Measurements from ENCODE around the gene TOMM70. TPM values are rescaled to one million over a fixed set of nuclear protein-coding genes. Genes with fewer than 3 reads are reported as not detected.

Gene TOMM70
- total RNA-seq, 1 donor from 2014 or later: 36.3 TPM

- H3K4me1 Mint-ChIP-seq (ENCODE audit: unreplicated experiment): peaks cover 19% of the 10 kb centered on the region
- peak within 1 kb of the TSS; percentile 94 for H3K27ac Mint-ChIP-seq (ENCODE audit: unreplicated experiment)
Observed at GRCh38 chr3:100334488-100335351, 66.2 kb downstream of the TOMM70 start, which contains the start of gene NIT2. Gene NIT2, plus strand, starts transcription at chr3:100334757. Its CDS starts 35 bp downstream, at chr3:100334792.

DNA sequence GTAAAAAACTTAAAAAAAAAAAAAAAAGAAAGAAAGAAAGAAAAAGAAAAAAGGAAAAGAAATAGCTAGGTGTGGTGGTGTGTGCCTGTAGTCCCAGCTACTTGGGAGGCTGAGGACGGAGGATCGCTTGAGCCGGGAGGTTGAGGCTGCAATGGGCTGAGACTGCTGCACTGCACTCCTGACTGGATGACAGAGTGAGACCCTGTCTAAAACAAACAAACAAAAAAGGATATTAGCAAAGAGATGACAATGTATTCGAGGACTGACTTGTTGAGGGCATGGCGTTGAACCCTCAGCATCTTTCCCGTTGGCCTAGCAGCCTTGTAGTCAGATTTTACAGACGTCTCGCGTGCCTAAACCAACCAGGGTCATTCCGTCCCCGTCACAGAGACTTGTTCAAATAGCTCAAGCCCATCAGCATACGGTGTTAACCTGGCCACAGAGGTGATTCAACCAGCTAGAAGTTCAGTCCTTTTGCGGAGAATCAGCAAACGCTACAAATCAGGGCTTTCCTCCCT, 66.9 kb downstream of the TOMM70 start:
- H3K4me3 Mint-ChIP-seq (ENCODE audit: unreplicated experiment): peak overlapping the region; percentile 79
- H3K27me3 Mint-ChIP-seq (ENCODE audit: unreplicated experiment): no peaks in the 10 kb centered on the region
- TF ChIP-seq, protein P1, sequence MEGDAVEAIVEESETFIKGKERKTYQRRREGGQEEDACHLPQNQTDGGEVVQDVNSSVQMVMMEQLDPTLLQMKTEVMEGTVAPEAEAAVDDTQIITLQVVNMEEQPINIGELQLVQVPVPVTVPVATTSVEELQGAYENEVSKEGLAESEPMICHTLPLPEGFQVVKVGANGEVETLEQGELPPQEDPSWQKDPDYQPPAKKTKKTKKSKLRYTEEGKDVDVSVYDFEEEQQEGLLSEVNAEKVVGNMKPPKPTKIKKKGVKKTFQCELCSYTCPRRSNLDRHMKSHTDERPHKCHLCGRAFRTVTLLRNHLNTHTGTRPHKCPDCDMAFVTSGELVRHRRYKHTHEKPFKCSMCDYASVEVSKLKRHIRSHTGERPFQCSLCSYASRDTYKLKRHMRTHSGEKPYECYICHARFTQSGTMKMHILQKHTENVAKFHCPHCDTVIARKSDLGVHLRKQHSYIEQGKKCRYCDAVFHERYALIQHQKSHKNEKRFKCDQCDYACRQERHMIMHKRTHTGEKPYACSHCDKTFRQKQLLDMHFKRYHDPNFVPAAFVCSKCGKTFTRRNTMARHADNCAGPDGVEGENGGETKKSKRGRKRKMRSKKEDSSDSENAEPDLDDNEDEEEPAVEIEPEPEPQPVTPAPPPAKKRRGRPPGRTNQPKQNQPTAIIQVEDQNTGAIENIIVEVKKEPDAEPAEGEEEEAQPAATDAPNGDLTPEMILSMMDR (IDR thresholded peaks at IDR 0.05): no peak
- no peaks in the 10 kb centered on the region for H3K9me3 Mint-ChIP-seq (ENCODE audit: unreplicated experiment)
- peak overlapping the region; percentile 68 for H3K27ac Mint-ChIP-seq (ENCODE audit: unreplicated experiment)
- H3K36me3 Mint-ChIP-seq (ENCODE audit: unreplicated experiment): peaks cover 3% of the 10 kb centered on the region
- H3K4me1 Mint-ChIP-seq (ENCODE audit: unreplicated experiment): peaks cover 19% of the 10 kb centered on the region
- DNase-seq (ENCODE audit: extremely low spot score, unreplicated experiment): no peak

More at GRCh38 chr3:100334488-100335351, 66.2 kb downstream of the TOMM70 start, which contains the start of gene NIT2:
- H3K9me3 Mint-ChIP-seq (ENCODE audit: unreplicated experiment): no peaks in the 10 kb centered on the region
- peak; percentile 92 for DNase-seq (ENCODE audit: extremely low spot score, unreplicated experiment)
- H3K36me3 Mint-ChIP-seq (ENCODE audit: unreplicated experiment): peaks cover 8% of the 10 kb centered on the region
- no peaks in the 10 kb centered on the region for H3K27me3 Mint-ChIP-seq (ENCODE audit: unreplicated experiment)
- TF ChIP-seq, protein P1 (IDR thresholded peaks at IDR 0.05): no peak
- peak within 1 kb of the TSS; percentile 80 for H3K4me3 Mint-ChIP-seq (ENCODE audit: unreplicated experiment)

GRCh38 chr3:100333051-100333450, 67.8 kb downstream of the TOMM70 start:
- no peaks in the 10 kb centered on the region for H3K9me3 Mint-ChIP-seq (ENCODE audit: unreplicated experiment)
- DNase-seq (ENCODE audit: extremely low spot score, unreplicated experiment): no peak
- H3K27ac Mint-ChIP-seq (ENCODE audit: unreplicated experiment): no peak overlapping the region
- peaks cover under 1% of the 10 kb centered on the region for H3K36me3 Mint-ChIP-seq (ENCODE audit: unreplicated experiment)
- TF ChIP-seq, protein P1 (IDR thresholded peaks at IDR 0.05): no peak
- H3K27me3 Mint-ChIP-seq (ENCODE audit: unreplicated experiment): no peaks in the 10 kb centered on the region
- H3K4me3 Mint-ChIP-seq (ENCODE audit: unreplicated experiment): no peak overlapping the region
- H3K4me1 Mint-ChIP-seq (ENCODE audit: unreplicated experiment): peaks cover 19% of the 10 kb centered on the region

DNA sequence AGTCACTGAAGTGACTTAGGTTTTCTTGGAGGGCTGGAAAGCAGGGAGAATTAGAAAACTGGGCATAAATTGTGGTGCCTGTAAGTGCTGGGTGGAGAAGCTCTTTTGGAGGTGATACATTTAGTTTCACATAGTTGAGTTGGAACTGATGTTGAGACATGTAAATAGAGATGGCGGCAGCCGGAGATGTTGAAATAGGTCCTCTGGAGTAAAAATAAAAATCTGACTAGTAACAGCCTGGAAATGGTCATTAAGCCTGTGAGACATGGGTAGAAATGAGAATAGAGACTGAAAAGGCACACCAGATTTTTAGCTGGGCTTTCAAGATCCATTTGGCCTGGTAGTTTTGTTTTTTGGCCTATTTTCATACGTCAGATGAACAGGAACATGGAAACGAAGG, 69.2 kb downstream of the TOMM70 start:
- no peak overlapping the region for H3K27ac Mint-ChIP-seq (ENCODE audit: unreplicated experiment)
- no peak overlapping the region for H3K4me3 Mint-ChIP-seq (ENCODE audit: unreplicated experiment)
- H3K4me1 Mint-ChIP-seq (ENCODE audit: unreplicated experiment): peaks cover 19% of the 10 kb centered on the region
- H3K27me3 Mint-ChIP-seq (ENCODE audit: unreplicated experiment): no peaks in the 10 kb centered on the region
- DNase-seq (ENCODE audit: extremely low spot score, unreplicated experiment): no peak
- H3K9me3 Mint-ChIP-seq (ENCODE audit: unreplicated experiment): peaks cover 7% of the 10 kb centered on the region
- peaks cover 14% of the 10 kb centered on the region for H3K36me3 Mint-ChIP-seq (ENCODE audit: unreplicated experiment)
- TF ChIP-seq, protein P1 (IDR thresholded peaks at IDR 0.05): no peak

- peaks cover 20% of the 10 kb centered on the region for H3K36me3 Mint-ChIP-seq (ENCODE audit: unreplicated experiment)
- H3K27ac Mint-ChIP-seq (ENCODE audit: unreplicated experiment): no peak overlapping the region
- TF ChIP-seq, protein P1 (IDR thresholded peaks at IDR 0.05): no peak
- peaks cover 12% of the 10 kb centered on the region for H3K4me1 Mint-ChIP-seq (ENCODE audit: unreplicated experiment)
- no peak overlapping the region for H3K4me3 Mint-ChIP-seq (ENCODE audit: unreplicated experiment)
- DNase-seq (ENCODE audit: extremely low spot score, unreplicated experiment): no peak
- no peaks in the 10 kb centered on the region for H3K27me3 Mint-ChIP-seq (ENCODE audit: unreplicated experiment)
- H3K9me3 Mint-ChIP-seq (ENCODE audit: unreplicated experiment): peaks cover 7% of the 10 kb centered on the region
Observed at GRCh38 chr3:100330651-100331050, 70.2 kb downstream of the TOMM70 start.

Data from osteocyte (in vitro differentiated cells).